Astrocyte (in vitro differentiated cells and primary cell): ENCODE measurements around the gene BPIFB6.

Experiments used
- EZH2 ChIP-seq: IDR thresholded peaks from 2 replicates; pipeline ENCODE4 v1.6.1; 2012; ENCODE audit warnings: mild to moderate bottlenecking, low read length, inconsistent platforms; ENCODE audit not compliant: insufficient read depth
- TF ChIP-seq, protein P1 (sequence below): IDR thresholded peaks from 2 replicates; pipeline ENCODE4 v1.5.1; 2011; ENCODE audit warnings: low read depth, mild to moderate bottlenecking, inconsistent platforms, low read length, moderate library complexity; ENCODE audit not compliant: insufficient read depth

DNA sequence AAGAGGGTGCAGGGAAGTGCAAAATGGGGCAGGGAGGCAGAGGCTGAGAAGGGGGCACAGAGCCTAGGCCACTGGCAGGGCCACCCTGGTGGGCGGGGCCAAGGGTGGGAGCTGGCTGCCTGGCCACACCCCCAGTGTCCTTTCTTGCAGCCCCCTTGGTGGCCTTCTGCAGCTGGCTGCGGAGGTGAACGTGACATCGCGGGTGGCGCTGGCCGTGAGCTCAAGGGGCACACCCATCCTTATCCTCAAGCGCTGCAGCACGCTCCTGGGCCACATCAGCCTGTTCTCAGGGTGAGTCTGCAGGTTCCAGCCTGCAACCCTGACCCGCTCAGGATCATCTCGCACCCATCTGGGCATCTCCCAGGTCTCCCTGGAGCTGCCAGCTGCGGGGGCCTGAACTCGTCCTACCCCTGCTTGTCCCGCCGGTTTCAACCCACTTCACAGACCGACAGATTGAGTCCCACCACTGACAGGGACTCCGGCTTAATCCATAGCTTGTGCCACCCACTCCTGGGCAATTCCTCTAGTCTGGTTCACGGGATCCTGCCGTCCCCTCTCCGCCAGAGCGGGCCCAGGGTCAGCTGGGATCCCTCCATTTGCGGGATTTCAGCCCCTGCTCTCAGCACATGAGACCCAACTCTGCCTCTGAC, 28.4 kb downstream of the BPIFB6 start:
- no peak for TF ChIP-seq EZH2
- TF ChIP-seq, protein P1, sequence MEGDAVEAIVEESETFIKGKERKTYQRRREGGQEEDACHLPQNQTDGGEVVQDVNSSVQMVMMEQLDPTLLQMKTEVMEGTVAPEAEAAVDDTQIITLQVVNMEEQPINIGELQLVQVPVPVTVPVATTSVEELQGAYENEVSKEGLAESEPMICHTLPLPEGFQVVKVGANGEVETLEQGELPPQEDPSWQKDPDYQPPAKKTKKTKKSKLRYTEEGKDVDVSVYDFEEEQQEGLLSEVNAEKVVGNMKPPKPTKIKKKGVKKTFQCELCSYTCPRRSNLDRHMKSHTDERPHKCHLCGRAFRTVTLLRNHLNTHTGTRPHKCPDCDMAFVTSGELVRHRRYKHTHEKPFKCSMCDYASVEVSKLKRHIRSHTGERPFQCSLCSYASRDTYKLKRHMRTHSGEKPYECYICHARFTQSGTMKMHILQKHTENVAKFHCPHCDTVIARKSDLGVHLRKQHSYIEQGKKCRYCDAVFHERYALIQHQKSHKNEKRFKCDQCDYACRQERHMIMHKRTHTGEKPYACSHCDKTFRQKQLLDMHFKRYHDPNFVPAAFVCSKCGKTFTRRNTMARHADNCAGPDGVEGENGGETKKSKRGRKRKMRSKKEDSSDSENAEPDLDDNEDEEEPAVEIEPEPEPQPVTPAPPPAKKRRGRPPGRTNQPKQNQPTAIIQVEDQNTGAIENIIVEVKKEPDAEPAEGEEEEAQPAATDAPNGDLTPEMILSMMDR, result no peak
